Stimulated activated naive CD8-positive, alpha-beta T cell treated with anti-CD3 and anti-CD28 coated beads, Interleukin-15, Interleukin-2, amounts not matched to agents 100 ng/mL and 50 ng/mL, for 24 hours (primary cell): Measurements from ENCODE around the gene QSOX2.

Experiments used
- H3K27ac Mint-ChIP-seq: one replicate; pipeline ENCODE4 v1.8.0; 2021; ENCODE audit warnings: mild to moderate bottlenecking, mixed read lengths
- H3K27me3 Mint-ChIP-seq: one replicate; pipeline ENCODE4 v1.8.0; 2021; ENCODE audit warnings: mixed read lengths
- H3K36me3 Mint-ChIP-seq: one replicate; pipeline ENCODE4 v1.8.0; 2021; ENCODE audit warnings: low read depth, mixed read lengths
- H3K4me1 Mint-ChIP-seq: one replicate; pipeline ENCODE4 v1.8.0; 2021; ENCODE audit warnings: low read depth, mixed read lengths
- H3K4me3 Mint-ChIP-seq: one replicate; pipeline ENCODE4 v1.8.0; 2021; ENCODE audit warnings: mild to moderate bottlenecking, mixed read lengths
- H3K9me3 Mint-ChIP-seq: one replicate; pipeline ENCODE4 v1.8.0; 2021; ENCODE audit warnings: mixed read lengths

The QSOX2 gene

GRCh38 chr9:136196404-136197083 is 49.1 kb downstream of the QSOX2 start:
- H3K36me3 Mint-ChIP-seq: no peaks in the 10 kb centered on the region
- no peaks in the 10 kb centered on the region for H3K9me3 Mint-ChIP-seq
- peak overlapping the region; percentile 18 for H3K4me3 Mint-ChIP-seq
- H3K27ac Mint-ChIP-seq: no peak overlapping the region
- peaks cover 55% of the 10 kb centered on the region for H3K27me3 Mint-ChIP-seq
- H3K4me1 Mint-ChIP-seq: peaks cover 14% of the 10 kb centered on the region

GRCh38 chr9:136194540-136194939 is 51.1 kb downstream of the QSOX2 start:
- Mint-ChIP-seq H3K9me3 (no peaks in the 10 kb centered on the region), H3K27ac (no peak overlapping the region), H3K27me3 (peaks cover 56% of the 10 kb centered on the region), H3K36me3 (no peaks in the 10 kb centered on the region), H3K4me1 (peaks cover 14% of the 10 kb centered on the region), H3K4me3 (no peak overlapping the region)

GRCh38 chr9:136193891-136194279 is 51.7 kb downstream of the QSOX2 start:
- Mint-ChIP-seq H3K9me3 (no peaks in the 10 kb centered on the region), H3K27ac (no peak overlapping the region), H3K27me3 (peaks cover 54% of the 10 kb centered on the region), H3K36me3 (no peaks in the 10 kb centered on the region), H3K4me3 (no peak overlapping the region), H3K4me1 (peaks cover 14% of the 10 kb centered on the region)

- H3K4me1 Mint-ChIP-seq: peaks cover 14% of the 10 kb centered on the region
- H3K4me3 Mint-ChIP-seq: no peak overlapping the region
- H3K27ac Mint-ChIP-seq: no peak overlapping the region
- no peaks in the 10 kb centered on the region for H3K9me3 Mint-ChIP-seq
- H3K36me3 Mint-ChIP-seq: no peaks in the 10 kb centered on the region
- peaks cover 54% of the 10 kb centered on the region for H3K27me3 Mint-ChIP-seq
Observed at GRCh38 chr9:136193127-136193890, 52.3 kb downstream of the QSOX2 start.

GRCh38 chr9:136192289-136193126 is 53.1 kb downstream of the QSOX2 start:
- no peaks in the 10 kb centered on the region for H3K9me3 Mint-ChIP-seq
- H3K4me3 Mint-ChIP-seq: no peak overlapping the region
- H3K36me3 Mint-ChIP-seq: no peaks in the 10 kb centered on the region
- H3K4me1 Mint-ChIP-seq: peaks cover 10% of the 10 kb centered on the region
- peaks cover 53% of the 10 kb centered on the region for H3K27me3 Mint-ChIP-seq
- no peak overlapping the region for H3K27ac Mint-ChIP-seq

- H3K36me3 Mint-ChIP-seq: no peaks in the 10 kb centered on the region
- no peak overlapping the region for H3K4me3 Mint-ChIP-seq
- peaks cover 58% of the 10 kb centered on the region for H3K27me3 Mint-ChIP-seq
- H3K9me3 Mint-ChIP-seq: no peaks in the 10 kb centered on the region
- H3K27ac Mint-ChIP-seq: no peak overlapping the region
- peaks cover 10% of the 10 kb centered on the region for H3K4me1 Mint-ChIP-seq
Observed at GRCh38 chr9:136191960-136192286, 53.7 kb downstream of the QSOX2 start.

- peaks cover 4% of the 10 kb centered on the region for H3K4me1 Mint-ChIP-seq
- peak overlapping the region; percentile 21 for H3K27ac Mint-ChIP-seq
- no peaks in the 10 kb centered on the region for H3K9me3 Mint-ChIP-seq
- peaks cover 56% of the 10 kb centered on the region for H3K27me3 Mint-ChIP-seq
- no peaks in the 10 kb centered on the region for H3K36me3 Mint-ChIP-seq
- no peak overlapping the region for H3K4me3 Mint-ChIP-seq
Observed at GRCh38 chr9:136191099-136191959, 54.3 kb downstream of the QSOX2 start.

- peaks cover 49% of the 10 kb centered on the region for H3K27me3 Mint-ChIP-seq
- no peaks in the 10 kb centered on the region for H3K4me1 Mint-ChIP-seq
- no peaks in the 10 kb centered on the region for H3K36me3 Mint-ChIP-seq
- no peak overlapping the region for H3K27ac Mint-ChIP-seq
- no peak overlapping the region for H3K4me3 Mint-ChIP-seq
- no peaks in the 10 kb centered on the region for H3K9me3 Mint-ChIP-seq
Observed at GRCh38 chr9:136190656-136191055, 55.0 kb downstream of the QSOX2 start.

- H3K27ac Mint-ChIP-seq: no peak overlapping the region
- no peak overlapping the region for H3K4me3 Mint-ChIP-seq
- no peaks in the 10 kb centered on the region for H3K36me3 Mint-ChIP-seq
- no peaks in the 10 kb centered on the region for H3K4me1 Mint-ChIP-seq
- peaks cover 51% of the 10 kb centered on the region for H3K27me3 Mint-ChIP-seq
- H3K9me3 Mint-ChIP-seq: no peaks in the 10 kb centered on the region
Observed at GRCh38 chr9:136190237-136190601, 55.4 kb downstream of the QSOX2 start.

- H3K36me3 Mint-ChIP-seq: no peaks in the 10 kb centered on the region
- no peak overlapping the region for H3K27ac Mint-ChIP-seq
- H3K4me1 Mint-ChIP-seq: no peaks in the 10 kb centered on the region
- H3K27me3 Mint-ChIP-seq: peaks cover 53% of the 10 kb centered on the region
- no peak overlapping the region for H3K4me3 Mint-ChIP-seq
- no peaks in the 10 kb centered on the region for H3K9me3 Mint-ChIP-seq
Observed at GRCh38 chr9:136189394-136190236, 56.0 kb downstream of the QSOX2 start.

- Mint-ChIP-seq H3K27ac (no peak overlapping the region), H3K36me3 (no peaks in the 10 kb centered on the region), H3K4me1 (no peaks in the 10 kb centered on the region), H3K9me3 (no peaks in the 10 kb centered on the region), H3K4me3 (no peak overlapping the region), H3K27me3 (peaks cover 49% of the 10 kb centered on the region)
Observed at GRCh38 chr9:136187683-136188586, 57.7 kb downstream of the QSOX2 start.

- no peaks in the 10 kb centered on the region for H3K9me3 Mint-ChIP-seq
- H3K4me3 Mint-ChIP-seq: no peak overlapping the region
- H3K27me3 Mint-ChIP-seq: peaks cover 48% of the 10 kb centered on the region
- no peak overlapping the region for H3K27ac Mint-ChIP-seq
- no peaks in the 10 kb centered on the region for H3K36me3 Mint-ChIP-seq
- H3K4me1 Mint-ChIP-seq: no peaks in the 10 kb centered on the region
Observed at GRCh38 chr9:136187197-136187596, 58.4 kb downstream of the QSOX2 start.

GRCh38 chr9:136186386-136186785 is 59.2 kb downstream of the QSOX2 start:
- H3K27ac Mint-ChIP-seq: no peak overlapping the region
- H3K36me3 Mint-ChIP-seq: no peaks in the 10 kb centered on the region
- no peaks in the 10 kb centered on the region for H3K4me1 Mint-ChIP-seq
- no peak overlapping the region for H3K4me3 Mint-ChIP-seq
- H3K27me3 Mint-ChIP-seq: peaks cover 43% of the 10 kb centered on the region
- H3K9me3 Mint-ChIP-seq: no peaks in the 10 kb centered on the region
